Activated gamma-delta T cell treated with Interleukin-2 at 50 U/mL for 16 hours (primary cell): Measurements from ENCODE around the gene NTMT1.
"Not testable (repeated sequence)": the region's sequence is repeated elsewhere in the genome, so short reads cannot be mapped to it uniquely, and the experiment has no call there.

Experiments used
- DNase-seq: peaks from one replicate; pipeline ENCODE4 v3.0.0-alpha.2; 2020

The NTMT1 gene

GRCh38 chr9:129626079-129626624 lies at the start of gene NTMT1:
Gene NTMT1 (plus strand): TSS chr9:129626163. CDS start chr9:129632704, 6,541 bp downstream.
- DNase-seq: peak; percentile 90

GRCh38 chr9:129576546-129577543 lies 49.1 kb upstream of the NTMT1 start:
- DNase-seq: no peak

DNA sequence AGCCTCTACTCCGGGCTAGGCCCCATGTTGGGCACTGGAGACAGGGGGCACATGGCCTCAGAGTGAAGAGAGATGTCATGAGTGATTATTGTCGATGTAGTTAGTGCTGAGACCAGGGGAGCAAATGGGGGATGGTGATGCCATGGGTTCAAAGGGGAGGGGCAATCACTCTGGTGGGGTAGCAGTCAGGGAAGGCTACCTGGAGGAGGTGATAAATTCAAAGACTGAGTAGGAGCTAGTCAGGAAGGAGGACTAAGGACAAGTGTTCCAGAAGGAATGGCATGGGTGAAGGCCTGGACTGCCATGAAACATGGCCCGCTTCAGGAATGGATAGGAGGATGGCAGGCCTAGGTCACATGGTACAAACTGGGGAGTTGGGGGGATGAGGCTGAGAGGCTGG lies 46.7 kb upstream of the NTMT1 start:
- no peak for DNase-seq

DNA sequence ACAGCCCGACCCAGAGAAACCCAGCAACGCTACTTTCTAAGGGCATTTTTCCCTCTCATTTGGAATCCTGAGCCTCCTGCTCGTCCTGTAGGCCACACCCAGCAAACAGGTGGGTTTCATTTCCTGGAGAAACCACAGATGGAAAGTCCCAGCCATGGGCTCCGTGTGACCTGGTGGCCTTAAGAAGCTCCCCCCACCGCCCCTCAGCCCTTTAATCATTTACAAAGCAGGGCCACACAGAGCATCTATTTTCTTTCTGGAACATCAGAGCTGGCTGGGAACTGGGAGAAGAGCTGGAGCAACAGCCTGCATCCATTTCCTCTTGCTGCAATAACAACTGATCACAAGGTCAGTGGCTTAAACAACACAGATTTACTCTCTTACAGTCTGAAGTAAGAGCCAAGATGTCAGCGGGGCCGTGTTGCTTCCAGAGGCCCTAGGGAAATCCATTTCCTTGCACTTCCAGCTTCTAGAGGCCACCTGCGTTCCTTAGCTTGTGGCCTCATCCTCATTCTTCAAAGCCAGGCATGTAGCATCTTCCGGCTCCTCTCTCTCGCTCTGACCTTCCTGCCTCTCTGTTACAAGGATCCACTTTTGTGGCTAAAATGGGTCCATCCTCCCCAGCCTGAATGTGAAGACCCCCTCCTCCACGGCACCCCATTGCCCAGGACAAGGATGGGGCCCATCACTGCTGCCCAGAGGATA lies 45.6 kb upstream of the NTMT1 start:
- DNase-seq: no peak

- no peak for DNase-seq
Observed at GRCh38 chr9:129581505-129582189, 44.3 kb upstream of the NTMT1 start.

- DNase-seq: no peak
Observed at GRCh38 chr9:129582855-129583254, 43.1 kb upstream of the NTMT1 start.

GRCh38 chr9:129583308-129584038 lies 42.5 kb upstream of the NTMT1 start:
- DNase-seq: no peak

GRCh38 chr9:129584136-129584535 lies 41.8 kb upstream of the NTMT1 start:
- peak; percentile 45 for DNase-seq

GRCh38 chr9:129585352-129585751 lies 40.6 kb upstream of the NTMT1 start:
- no peak for DNase-seq

DNA sequence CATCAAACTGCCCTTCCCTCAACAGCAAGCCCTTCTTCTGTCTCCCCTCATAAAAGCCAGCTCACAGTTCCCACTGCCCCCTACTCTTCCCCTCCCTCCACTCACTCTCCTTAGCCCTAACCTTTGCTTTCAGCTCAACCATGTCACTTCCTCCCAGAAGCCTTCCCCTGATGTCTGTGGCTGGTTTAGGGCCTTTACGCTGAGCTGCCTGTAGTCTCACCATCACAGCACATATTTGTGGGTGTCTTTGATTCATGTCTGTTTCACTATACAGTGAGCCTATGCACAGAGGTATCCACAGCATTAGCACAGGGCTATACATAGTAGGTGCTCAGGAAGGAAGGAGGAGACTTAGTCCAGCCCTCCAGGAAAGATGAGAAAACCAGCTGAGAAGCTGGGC lies 39.7 kb upstream of the NTMT1 start:
- DNase-seq: no peak

DNA sequence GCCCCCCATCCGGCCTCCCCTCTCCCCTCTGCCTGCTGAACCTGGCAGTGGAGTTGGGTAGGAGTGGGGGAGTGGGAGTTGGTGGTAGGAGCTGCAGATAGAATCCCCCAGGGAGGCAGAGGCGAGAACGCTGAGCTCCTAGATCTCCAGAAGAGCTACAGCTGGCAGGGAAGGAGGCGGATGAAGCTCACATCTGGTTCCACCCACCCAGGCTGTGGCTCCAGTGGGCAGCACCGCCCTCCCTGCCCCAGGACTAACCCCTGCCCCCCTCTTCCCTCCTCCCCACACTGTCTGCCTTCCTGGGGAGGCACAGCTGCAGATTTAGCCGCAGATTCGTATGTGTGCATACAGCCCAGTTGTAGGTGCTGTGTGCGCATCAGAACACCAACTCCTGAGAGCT lies 39.3 kb upstream of the NTMT1 start:
- peak; percentile 50 for DNase-seq

DNA sequence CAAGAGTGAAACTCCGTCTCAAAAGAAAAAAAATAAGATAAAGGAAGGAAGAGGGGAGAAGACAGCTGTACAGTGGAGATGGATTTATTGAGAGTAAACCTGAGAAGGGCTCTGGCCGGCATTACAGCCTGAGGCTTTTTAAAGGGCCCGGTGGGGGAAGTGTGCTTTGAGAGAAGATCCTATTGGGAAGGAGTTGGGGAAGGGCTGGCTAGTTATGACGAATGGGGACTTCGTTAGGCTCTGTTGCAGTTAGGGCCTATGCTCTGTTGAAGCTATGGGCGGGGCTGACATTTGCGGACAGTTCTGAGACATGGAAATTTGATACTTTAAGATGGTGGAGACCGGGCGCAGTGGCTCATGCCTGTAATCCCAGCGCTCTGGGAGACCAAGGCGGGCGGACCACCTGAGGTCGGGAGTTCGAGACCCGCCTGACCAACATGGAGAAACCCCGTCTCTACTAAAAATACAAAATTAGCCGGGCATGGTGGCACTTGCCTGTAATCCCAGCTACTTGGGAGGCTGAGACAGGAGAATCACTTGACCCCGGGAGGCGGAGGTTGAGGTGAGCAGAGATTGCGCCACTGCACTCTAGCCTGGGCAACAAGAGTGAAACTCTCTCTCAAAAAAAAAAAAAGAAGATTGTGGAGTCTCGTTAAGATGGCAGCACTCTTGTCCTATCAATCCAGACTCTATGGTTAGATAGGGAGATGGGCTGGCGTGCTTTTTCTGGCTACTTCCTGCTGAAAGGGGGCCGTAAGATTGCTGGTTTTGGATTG lies 38.3 kb upstream of the NTMT1 start:
- no peak for DNase-seq

DNA sequence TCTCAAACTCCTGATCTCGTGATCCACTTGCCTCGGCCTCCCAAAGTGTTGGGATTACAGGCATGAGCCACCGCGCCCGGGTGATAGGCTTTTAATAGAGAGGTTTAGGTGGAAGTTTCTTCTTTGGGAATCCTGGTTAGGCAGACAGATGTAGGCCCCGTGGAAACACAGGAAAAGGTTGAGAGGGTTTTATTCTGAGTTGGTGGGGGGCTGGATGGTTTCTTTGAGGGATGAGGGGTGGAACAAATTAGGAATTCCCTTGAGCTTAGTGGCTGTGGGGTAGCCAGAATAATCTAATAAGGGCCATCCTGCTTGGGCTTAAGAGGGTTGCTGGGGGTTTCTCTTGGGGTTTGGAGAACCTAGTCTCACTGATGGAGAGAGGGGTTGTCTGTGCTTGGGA lies 35.5 kb upstream of the NTMT1 start:
- no peak for DNase-seq

DNA sequence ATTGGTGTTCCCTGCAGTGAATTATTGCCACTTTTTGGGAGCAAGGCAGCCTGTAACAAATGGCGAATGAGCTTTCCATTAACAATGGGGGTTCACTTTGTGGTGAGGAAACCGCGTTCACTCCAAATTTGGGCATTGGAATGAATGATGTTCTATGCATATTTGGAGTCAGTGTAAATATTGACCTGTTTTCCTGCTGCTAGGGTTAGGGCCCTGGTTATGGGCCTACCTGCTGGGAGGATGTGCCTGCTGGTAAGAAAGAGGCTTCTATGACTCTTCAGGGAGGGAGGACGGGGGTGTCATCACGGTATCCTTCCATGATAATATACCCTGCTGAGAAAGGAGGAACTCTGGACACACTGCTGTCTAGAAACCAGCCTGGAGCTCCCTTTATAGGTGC lies 34.0 kb upstream of the NTMT1 start:
- no peak for DNase-seq

DNA sequence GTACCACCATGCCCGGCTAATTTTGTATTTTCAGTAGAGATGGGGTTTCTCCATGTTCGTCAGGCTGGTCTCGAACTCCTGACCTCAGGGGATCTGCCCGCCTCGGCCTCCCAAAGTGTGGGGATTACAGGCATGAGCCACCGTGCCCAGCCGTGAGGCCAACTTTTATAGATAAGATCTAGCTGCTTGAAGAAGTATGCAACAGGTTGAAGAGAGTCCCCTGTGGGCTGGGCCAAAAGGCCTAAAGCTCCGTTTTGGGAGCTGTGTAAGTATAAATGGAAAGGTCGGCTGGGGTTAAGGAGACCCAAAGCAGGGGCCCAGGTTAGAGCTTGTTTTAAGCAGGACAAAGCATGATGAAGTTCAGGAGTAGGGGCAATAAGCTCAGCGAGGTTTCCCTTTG lies 33.2 kb upstream of the NTMT1 start:
- DNase-seq: not testable (repeated sequence)

DNA sequence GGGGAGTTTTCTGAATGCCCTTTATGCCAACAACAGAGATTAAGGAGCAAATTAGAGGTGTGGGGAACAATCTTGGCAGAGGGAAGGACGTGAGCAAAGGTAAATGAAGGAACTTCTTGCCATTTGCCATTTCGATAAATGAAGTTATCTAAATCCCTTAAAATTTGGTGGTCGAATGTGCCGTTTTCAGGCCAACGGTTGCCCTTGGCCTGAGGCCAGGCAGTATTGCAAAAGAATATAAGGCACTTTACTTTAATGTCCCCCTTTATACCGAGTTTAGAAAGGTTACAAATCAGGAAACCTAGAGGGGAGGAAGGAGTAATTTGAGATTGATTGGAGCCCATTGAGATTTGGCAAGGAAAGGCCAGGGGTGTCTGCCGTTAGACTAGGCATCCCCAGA lies 31.3 kb upstream of the NTMT1 start:
- DNase-seq: no peak

GRCh38 chr9:129595311-129595741 lies 30.6 kb upstream of the NTMT1 start:
- DNase-seq: no peak

DNA sequence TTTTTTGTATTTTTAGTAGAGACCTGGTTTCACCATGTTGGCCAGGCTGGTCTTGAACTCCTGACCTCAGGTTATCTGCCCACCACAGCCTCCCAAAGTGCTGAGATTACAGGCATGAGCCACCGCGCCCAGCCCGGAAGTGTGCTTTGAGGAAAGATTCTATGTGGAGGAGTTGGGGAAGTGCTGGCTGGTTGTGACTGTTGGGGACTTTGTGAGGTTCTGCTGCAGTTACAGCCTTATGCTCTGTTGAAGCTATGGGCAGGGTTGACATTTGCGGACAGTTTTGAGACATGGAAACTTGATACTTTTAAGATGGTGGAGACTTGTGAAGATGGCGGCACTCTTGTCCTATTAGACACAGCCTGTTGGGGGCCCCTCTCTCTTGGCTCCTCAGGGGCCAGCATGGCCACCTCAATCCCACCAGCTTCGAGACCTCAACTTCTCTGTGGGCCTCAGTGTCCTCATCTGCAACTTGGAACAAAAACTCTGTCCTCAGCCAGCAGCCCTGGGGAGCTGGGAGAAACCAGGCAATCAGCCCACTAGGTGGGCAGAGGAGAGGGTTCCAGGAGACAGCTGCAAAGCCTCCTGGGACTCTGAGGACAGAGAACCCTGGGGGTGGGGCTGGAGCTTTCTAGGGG lies 29.9 kb upstream of the NTMT1 start:
- DNase-seq: no peak

- DNase-seq: no peak
Observed at GRCh38 chr9:129596541-129597331, 29.2 kb upstream of the NTMT1 start.
